Globus pallidus (tissue), 1 donor: ENCODE results near the gene GDPD4.

Source experiments
- DNase-seq: peaks from one replicate; pipeline ENCODE4 v3.0.0-alpha.2; 2015; ENCODE audit warnings: low spot score

The GDPD4 gene

DNA sequence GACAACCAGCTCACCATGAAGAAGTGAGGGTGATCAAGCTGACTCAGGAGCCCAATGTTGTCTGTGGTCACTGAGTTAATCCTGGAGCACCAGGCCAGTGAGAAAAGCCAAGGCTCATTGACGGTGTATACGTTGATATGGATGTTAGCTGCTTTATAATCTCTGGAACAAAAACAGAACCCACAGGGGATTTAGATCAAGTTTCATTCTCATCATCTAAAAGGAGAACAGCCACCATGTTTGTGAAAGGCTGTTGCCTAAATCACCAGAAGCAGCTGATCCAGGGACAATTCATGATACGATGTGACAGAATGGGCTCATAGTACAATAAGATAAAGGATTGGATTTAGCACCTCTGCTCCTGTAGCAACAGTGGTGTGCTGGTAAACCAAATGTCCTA is 68.5 kb downstream of the GDPD4 start:
- DNase-seq: no peak

DNA sequence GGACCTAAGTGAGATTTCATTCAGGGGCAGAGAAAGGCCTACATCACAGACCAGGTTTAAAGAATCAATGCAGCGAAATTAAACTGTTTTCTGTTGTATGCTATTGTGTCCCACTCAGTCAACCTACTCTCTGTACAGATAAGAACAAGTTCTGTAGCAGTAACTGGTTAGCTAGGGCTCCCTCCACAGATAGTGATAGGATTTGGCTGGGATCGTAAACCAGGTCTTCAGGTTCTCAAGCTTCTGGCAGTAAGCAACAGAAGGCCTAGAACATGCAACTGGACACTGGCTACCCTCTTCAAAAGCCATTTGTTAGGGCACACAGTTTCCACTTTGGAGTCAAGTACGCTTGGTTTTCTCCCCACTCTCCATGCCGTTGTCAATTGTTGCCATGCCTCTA is 69.2 kb downstream of the GDPD4 start:
- no peak for DNase-seq

DNA sequence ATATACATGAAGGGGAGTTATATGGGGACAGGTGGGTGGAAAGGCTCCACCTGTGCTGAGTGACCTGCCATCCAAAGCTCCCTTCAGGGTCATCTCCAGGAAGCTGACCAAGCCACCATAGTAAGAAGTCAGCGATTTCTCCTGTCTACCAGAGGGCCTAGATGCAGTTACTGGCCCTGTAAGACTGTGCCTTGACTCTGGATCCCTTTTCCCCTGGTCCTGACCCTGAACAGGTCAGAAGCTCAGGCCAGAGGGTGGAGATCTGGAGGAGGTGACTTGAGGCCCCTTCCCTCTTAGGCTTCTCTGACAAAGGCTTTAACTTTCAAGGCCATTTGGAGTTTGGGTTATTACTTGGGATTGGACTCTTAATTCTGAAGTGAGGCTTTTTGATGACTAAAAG is 69.7 kb downstream of the GDPD4 start:
- DNase-seq: no peak

DNA sequence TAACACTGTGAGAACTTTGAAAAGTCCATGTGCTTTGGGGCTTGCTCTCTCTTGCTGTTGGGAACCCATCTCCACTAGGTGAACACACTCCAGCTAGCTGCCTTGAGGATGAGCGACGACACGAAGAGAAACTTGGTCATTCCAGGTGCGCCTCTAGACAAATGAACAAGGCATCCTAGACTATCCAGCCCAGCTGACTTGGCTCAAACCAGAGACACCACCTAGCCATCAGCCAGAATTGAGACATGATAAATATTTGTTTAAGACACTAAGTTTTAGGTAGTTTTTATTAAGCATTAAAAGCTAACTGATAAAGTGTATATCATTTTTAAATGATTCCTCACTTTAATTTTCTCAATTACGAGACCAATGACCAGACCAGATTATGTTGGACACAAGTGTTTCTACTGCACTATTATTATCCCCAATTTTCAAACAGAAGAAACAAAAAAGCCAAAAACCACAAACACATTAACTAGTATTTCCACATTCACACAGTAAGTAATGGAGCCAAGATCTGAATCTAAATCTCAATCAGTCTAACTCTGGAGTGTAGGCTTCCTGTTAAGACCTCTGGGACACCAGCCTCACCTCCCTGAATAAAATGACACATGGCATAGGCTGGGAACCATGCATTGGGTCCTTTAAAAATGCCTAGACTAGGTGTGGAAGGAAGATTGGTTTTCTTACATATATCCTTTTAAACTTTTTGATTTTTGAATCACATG is 70.4 kb downstream of the GDPD4 start:
- DNase-seq: no peak

DNA sequence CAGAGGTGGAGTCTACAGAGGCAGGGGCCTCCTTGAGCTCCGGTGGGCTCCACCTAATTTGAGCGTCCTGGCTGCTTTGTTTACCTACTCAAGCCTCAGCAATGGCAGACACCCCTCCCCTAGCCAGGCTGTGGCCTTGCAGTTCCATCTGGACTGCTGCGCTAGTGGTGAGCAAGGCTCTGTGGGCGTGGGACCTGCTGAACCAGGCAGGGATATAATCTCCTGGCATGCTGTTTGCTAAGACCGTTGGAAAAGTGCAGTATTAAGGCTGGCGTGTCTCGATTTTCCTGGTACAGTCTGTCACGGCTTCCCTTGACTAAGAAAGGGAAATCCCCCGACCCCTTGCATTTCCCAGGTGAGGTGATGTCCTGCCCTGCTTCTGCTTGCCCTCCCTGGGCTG is 77.7 kb downstream of the GDPD4 start:
- no peak for DNase-seq

DNA sequence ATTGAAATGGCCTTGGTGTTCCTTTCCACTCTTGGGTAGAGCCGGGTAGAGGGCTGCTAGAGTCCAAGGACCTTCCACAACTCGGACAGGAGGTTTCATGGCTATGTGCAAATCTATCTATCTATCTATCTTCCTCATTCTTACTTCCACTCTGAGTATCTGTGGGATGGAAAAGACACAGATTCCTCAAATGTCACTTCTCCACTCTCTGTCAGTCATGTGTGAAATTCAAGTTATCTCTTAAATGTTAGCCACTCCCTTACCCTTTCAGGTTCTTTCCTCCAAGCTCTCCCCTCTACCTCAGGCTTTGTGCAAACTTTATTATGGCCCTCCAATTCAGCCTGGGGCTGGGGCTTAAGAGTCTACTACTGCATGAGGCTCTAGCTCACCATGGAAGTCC is 84.3 kb downstream of the GDPD4 start:
- no peak for DNase-seq

DNA sequence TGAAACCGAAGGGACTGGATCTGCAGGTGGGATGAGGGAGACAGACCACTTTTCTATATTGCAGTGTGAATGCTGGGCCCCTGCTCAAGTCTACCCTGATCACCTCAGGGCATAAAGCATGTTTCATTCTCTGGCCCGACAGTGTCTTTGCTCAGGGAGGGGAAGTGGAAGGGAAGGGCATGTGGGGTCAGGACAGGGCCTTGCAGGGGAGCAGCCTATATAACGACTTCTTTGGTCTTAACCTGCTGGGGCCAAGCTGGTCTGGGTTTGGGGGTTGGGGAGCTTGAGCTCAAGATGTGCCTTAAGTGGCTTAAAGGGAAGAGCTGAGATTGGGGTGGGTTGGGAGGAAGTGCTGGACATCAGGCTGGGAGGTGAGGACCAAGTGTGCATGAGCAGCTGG is 86.4 kb downstream of the GDPD4 start:
- no peak for DNase-seq

DNA sequence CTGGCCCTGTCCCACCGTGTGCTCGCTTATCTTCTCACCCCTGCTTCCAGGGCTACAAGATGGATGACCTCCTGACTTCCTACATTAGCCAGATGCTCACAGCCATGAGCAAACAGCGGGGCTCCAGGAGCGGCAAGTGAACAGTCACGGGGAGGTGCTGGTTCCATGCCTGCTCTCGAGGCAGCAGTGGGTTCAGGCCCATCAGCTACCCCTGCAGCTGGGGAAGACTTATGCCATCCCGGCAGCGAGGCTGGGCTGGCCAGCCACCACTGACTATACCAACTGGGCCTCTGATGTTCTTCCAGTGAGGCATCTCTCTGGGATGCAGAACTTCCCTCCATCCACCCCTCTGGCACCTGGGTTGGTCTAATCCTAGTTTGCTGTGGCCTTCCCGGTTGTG is 86.9 kb downstream of the GDPD4 start:
- DNase-seq: no peak

DNA sequence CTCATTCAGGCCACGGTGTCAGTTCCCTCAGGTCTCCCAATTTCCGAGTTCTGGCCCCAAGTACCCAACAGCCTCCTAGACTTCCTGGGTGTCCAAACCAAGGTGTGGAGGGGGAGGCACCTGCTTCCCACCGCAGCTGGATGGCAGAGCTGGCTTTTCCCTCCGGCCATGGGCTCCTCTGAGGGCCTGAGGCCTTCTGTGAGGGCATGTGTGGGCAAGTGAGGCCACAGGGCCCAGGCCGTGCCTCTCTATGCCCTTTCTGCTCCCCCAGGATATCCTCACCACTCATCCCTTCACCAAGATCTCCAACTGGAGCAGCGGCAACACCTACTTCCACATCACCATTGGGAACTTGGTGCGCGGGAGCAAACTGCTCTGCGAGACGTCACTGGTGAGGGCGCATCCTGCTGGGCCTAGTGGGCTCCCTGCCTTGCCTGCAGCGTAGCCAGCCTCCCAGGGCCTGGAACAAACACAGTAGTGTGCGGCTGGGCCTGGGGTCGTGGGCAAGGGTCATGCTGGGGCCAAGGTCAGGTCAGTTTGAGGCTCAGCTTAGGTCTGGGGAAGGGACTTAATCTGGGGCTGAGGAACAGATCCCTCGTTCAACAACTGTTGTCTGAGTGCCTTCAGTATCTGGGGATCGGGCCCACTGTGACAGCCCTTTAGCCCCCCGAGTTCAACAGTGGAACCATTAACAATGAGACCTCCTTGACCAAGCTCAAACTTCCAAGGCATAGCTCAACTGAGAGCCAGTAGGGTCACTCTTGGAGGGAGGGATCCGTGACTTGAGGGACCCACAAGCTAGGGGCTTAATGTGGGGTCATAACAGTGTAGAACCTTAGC is 87.7 kb downstream of the GDPD4 start:
- DNase-seq: no peak

DNA sequence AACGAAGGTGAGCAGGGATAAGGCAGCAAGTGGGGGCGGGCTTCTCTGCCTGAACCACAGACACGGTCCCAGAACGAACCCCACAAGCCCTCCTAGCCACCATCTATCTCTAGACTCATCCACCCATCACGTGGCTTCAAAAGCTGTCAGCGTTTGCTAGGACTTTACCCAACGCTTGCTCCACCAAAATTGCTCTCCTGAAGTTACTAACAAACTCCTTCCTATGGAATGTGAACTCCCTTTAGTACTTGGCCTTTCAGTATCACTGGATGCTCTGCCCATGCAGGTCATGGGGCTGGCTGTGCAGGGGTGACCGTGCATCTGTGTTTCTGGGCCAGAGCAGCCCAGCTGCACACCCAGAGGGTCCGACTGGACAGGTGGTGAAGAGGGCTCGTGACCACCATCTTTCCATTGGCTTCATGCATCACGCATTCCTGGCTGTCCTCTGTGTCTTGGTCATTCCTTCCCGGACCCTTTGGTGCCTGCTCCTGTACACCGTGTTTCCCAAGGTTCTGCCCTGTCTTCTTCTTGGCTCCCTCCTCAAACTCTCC is 88.4 kb downstream of the GDPD4 start:
- no peak for DNase-seq

DNA sequence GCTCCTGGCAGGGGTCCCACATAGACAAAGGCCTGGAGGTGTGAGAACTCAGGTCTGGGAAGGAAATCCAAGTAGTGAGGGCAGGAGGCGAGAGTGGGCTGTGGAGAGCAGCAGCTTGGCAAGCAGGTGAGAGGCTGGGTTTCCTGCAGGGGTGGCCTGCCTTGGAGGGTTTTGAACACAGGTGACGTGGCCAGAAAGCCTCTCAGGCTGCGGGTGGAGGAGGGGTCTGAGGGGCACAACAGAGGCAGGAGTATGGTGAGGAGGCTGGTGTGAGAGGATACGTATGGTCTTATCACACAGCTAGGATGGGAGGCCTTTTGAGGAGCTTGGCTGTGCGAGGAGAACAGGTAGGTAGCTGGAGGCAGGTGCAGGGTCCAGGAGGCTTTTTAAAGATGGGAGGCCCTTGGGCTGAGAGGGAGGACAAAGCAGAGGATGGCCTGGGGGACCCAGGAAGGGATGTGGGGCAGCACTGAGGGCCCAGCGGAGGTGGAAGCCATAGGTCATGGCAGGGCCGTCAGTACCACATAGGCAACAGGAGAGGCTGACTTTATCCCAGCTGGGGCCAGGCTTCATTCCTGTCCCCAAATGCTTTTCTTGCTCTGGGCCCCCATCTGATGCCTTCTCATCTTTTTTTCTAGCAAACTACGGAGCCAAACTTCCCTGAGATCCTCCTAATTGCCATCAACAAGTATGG is 89.0 kb downstream of the GDPD4 start:
- DNase-seq: no peak

DNA sequence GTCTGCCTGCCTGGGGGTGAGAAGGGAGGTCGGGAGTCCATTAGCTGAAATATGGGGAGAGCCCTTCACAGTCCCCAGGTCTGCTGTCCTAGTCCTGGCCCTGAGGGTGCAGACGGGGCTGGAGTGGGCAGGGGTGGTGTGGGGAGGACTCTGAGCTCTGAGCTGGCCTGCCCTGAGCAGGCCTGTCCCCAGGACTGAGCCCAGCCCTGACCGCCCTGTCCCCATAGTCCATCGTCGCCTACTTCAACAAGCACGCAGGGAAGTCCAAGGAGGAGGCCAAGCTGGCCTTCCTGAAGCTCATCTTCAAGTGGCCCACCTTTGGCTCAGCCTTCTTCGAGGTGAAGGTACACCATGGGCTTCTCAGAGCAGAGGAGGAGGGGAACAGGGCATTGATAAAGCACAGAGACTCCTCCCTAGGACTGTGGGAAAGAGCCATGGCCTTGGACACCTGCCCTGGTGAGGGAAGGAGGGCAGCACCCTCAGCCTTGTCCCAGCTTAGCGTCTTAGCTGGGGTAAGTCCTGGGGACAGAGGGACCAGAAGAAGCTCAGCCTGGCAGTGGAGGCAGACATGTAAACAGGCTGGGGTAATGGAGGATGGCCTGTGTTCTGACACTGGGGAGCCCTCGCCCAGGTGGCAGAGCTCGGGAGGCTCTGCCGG is 89.8 kb downstream of the GDPD4 start:
- DNase-seq: no peak

DNA sequence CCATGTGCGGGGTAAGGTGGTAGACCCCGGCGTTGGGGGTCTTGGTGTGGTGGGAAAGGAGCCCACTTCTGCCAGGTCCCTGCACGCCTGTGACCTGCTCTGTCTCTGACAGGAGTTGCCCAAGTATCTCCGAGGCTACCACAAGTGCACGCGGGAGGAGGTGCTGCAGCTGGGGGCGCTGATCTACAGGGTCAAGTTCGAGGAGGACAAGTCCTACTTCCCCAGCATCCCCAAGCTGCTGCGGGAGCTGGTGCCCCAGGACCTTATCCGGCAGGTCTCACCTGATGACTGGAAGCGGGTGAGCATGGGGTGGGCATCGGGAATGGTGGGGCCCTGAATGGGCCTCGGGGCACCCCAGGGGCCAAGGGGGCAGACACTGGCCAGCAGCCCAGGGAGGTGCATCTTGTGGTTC is 90.4 kb downstream of the GDPD4 start:
- DNase-seq: no peak

DNA sequence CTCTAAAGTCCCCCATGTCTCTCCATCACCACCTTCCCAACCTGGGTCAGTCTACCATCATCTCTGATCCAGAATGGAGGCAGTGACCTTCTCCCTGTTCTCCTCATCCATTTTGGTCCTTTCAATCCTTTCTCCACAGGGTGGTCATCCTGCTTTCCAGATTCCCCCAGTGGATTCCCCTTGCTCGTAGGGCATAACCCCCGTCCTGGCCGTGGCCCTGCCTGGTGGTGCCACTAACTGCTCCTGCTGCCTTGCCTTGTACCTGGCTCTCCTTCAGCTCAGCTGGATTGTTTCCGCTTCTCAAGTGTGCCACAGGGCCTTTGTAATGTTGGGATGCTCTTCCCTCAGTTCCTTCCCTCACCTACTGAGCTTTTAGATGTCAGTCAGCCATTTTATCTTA is 91.8 kb downstream of the GDPD4 start:
- no peak for DNase-seq

DNA sequence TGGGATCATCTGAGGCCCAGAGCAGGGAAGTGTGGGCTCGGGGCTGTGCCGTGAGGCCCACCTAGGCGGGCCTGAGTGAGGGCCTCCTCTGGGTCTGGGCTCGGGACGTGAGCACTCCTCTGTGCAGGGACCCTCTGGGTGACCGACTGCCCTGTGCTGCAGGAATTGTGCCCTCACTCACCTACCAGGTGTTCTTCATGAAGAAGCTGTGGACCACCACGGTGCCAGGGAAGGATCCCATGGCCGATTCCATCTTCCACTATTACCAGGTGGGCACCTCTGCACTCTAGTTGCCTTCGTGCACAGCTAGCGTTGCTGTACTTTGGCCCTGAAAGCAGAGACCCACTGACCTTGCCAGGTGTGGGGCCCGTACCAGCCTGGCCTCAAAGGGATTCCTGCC is 93.0 kb downstream of the GDPD4 start:
- DNase-seq: no peak

DNA sequence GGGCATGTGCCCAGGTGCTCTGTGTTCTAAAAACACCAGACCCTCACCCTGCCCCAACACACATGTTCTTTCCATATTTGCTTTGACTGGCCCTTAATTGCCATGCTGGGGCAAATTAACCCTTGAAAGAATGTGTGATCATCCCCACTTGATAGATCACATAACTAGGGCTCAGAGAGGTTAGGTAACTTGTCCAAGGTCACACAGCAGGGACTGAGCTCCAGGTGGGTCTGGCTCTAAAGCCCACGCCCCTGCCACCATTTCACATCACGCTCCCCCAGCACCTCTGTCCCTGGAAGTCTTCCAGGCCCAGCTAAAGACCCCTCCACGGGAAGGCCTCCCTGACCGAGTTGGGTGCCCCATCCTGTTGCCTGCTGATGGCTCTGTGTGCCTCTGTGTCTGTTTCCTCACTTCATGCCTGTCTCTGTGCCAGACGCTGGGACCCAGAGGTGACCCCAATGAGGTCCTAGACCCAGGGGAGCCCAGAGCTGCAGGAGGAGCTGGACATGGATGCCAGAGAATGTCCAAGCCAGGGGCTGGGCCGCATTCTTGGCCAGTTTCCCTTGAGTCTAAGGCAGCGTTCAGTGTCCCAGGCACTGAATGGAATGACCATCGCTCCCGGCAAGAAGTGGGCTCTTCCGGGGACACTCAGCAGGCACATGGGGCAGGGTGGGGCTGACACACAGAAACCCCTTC is 93.7 kb downstream of the GDPD4 start:
- DNase-seq: no peak

DNA sequence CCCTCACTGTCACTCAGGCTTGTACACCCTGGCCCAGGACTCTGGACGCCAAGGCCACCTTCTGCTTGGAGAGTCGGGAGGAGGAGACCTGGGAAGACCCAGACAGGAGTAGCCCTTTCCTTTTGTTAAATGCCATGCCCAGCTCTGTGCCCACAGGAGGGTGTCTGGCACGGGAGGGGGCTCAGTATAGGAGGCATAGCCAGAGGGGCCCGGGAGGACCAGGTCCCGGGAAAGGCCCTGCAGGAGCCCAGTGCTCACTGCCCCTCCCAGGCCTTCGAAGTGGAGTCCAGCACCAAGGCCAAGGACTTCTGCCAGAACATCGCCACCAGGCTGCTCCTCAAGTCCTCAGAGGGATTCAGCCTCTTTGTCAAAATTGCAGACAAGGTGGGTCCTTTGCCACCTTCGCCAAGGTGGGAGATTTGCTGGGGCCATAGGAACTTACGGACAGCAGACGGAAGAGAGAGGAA is 94.4 kb downstream of the GDPD4 start:
- no peak for DNase-seq

DNA sequence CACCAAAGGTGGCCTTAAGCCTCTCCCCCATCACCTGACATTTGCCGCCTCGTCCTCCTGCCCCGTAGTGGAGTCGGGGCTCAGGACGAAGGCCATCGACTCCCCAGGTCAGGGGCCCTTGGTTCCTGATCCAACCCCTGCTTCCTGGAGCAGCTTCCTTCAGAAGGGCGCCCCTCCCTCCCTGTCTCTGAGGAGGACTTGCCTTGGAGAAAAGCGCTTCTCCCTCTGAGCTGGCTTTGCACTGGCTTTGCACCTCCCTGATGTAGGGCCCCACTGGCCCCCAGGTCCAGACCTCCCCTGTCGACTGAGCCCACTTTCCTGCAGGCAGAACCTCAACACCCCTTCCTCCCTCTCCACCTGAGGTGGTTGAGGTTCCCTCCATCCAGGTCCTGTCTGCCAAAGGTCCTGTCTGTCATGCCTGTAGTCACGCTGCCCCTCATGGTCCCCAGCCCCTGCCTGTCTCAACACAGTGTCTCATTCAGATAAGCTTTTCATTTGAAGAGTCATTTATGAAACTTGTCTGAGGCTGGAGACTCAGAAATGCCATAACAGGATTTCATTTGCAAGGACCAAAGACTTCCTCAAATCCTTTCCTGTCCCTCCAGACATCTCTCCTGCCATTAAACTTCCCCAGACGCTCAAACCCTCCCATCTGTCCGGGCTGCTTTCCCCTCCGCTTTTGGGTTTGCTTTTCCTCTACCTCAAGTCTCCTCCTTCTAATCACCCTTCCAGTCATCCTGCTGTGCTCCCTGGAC is 95.0 kb downstream of the GDPD4 start:
- no peak for DNase-seq

DNA sequence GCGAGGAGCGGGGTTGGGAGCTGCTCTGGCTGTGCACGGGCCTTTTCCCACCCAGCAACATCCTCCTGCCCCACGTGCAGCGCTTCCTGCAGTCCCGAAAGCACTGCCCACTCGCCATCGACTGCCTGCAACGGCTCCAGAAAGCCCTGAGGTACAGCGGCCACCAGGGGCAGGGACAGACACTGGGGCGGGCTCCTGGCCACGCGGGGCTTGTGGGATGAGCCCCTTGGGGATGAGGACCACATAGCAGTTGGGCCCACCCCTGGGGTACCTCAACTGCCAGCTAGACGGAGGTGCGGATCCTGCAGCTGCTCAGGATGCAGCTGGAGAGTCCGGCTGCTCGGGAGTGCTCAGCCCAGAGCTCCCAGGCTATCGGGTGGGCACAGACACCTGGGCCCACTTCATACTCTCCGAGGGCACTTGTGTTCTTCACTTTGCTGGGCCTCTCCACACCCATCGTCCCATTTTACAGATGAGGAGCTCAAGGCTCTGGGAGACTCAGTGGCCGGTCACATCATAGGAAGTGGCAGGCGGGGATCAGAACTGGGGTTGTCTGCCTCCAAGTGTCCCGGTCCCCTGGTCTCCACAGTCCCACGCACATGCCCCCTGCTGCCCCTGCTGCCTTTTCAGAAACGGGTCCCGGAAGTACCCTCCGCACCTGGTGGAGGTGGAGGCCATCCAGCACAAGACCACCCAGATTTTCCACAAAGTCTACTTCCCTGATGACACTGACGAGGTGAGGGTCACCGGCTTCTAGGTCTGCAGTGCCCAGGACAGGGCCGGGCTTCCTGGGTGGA is 95.8 kb downstream of the GDPD4 start:
- DNase-seq: no peak
